GM12892 (cell line): ENCODE measurements around the gene NKAIN2.

Experiments used
- POLR2A ChIP-seq: IDR thresholded peaks from 2 replicates; pipeline ENCODE4 v1.6.1; 2011; ENCODE audit warnings: low read depth, low read length, control low read depth
- POLR2AphosphoS5 ChIP-seq: IDR thresholded peaks from 2 replicates; pipeline ENCODE4 v1.6.1; 2011; ENCODE audit warnings: low read depth, low read length, control low read depth

GRCh38 chr6:124226396-124226795 is 422.7 kb downstream of the NKAIN2 start:
- no peak for TF ChIP-seq POLR2A
- TF ChIP-seq POLR2AphosphoS5 = no peak
